ENCODE results near the gene FAF2. TPM values are rescaled to one million over a fixed set of nuclear protein-coding genes. Genes with fewer than 3 reads are reported as not detected.
A peak's percentile ranks its signal among the peaks of the same experiment; 100 is the strongest.
"Not testable (repeated sequence)": the region's sequence is repeated elsewhere in the genome, so short reads cannot be mapped to it uniquely, and the experiment has no call there.

The FAF2 gene
- polyA plus RNA-seq, 2 of the 4 experiments (the other 2 are of a cell fraction) = 42.4 to 90.3 TPM

DNA sequence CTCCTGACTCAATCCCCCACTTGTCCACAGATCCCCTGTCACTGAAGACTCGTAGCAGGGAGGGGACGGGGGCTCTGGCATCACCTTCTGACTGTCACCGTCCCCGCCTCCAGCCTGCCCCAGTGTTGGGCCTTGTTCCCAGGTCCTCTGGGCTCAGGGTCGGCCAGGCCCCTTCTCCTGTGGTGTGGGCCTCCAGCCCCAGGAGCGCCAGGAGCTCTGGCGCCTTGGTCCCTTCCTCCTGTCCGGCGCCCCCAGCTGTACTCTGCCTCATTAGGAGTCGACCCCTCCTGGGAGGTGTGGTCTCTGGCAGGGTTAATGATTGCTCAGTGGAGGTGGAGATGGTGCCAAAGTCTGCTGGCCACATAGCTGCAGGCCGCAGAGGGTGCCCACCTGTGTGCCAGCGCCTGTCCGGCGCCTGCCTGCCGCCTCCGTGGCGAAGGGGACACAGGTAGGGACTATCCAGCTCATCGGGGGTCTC lies 100.8 kb downstream of the FAF2 start, which contains the start of gene CDHR2 (continued):
- TF ChIP-seq REST (IDR thresholded peaks at IDR 0.05) = no peak
- no peak for TF ChIP-seq CBX8 (IDR thresholded peaks at IDR 0.05)
- no peak for TF ChIP-seq TP53 (CRISPR knock-in tag; IDR thresholded peaks at IDR 0.05)
- no peak for TF ChIP-seq RARB (CRISPR knock-in tag; IDR thresholded peaks at IDR 0.05)
- TF ChIP-seq GATA3 (IDR thresholded peaks at IDR 0.05; ENCODE audit: borderline replicate concordance) = no peak
- TF ChIP-seq BHLHE40 (IDR thresholded peaks at IDR 0.05; ENCODE audit: low read depth, low read length) = no peak

GRCh38 chr5:176549871-176550270 lies 101.7 kb downstream of the FAF2 start:
- ChIA-PET CTCF (interaction anchor here (1.0 to 4.3 kb wide), 5 partner anchors 13 to 133 kb away, joined by 3 to 18 read pairs (median 4); partner anchors contain the start of gene RNF44), POLR2A (no interaction called here)
- FAIRE-seq (no peak), ATAC-seq (no peak), DNase-seq (ENCODE audit: low read depth in 1 of 2, low spot score in 1 of 2) (no peak)
- Histone ChIP-seq H3K27ac (0 out of 6 replicates have a peak overlapping the region, but pooled peaks of 1 of the 2 experiments have one; percentile 10), H3K4me3 (no peak overlapping the region), H3K4me2 (no peak overlapping the region), H3K4me1 (peaks cover 44% of the 10 kb centered on the region), H3K9me3 (no peaks in the 10 kb centered on the region)
- TF ChIP-seq KDM5A (IDR thresholded peaks at IDR 0.05) (no peak), ZSCAN20 (CRISPR knock-in tag; IDR thresholded peaks at IDR 0.05) (no peak), NR3C1 (IDR thresholded peaks at IDR 0.05) (no peak), BCL3 (IDR thresholded peaks at IDR 0.05) (no peak)
- 83% methylated on average over 6 of the region's 7 CpGs for WGBS (ENCODE audit: missing lambda C conversion rate)

DNA sequence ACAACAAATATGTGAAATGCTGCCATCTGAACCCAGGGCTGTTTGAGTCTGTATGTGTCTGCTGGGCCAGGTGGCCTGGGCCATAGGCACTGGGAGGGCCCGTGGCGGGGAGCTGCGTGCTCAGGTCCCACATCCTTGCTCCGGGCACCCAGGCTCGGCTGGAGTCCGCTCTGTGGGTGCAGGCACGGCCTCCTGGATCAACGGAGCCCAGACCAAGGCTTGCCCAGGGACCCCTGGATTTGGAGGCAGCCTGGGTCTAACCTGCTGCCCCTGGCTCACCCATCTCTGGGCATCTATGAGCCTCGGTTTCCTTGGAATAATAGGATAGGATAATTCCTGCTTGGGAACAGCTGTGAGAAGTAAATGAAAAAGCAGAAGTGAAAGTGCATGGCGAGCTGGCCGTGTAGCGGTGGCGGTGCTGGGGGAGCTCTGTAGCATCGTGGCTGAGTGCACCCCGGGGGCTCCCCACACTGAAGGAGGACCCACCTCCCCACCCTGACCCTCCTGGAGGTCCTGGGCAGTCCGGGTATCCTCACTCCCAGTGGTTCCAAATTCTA lies 102.2 kb downstream of the FAF2 start:
- CTCF ChIA-PET = interaction anchor here (1.1 to 4.3 kb wide), 3 partner anchors 22 to 134 kb away, joined by 3 to 18 read pairs (median 3); partner anchors contain the start of genes CLTB and FAF2
- H3K4me3 ChIP-seq = no peak overlapping the region
- POLR2A ChIA-PET = no interaction called here

GRCh38 chr5:176550937-176551336 lies 102.8 kb downstream of the FAF2 start:
- DNase-seq (ENCODE audit: low read depth in 1 of 2, low spot score in 1 of 2); H3K9me3 ChIP-seq; H3K4me2 ChIP-seq; POLR2A ChIA-PET; H3K27ac ChIP-seq; H3K4me3 ChIP-seq; ATAC-seq; FAIRE-seq: not testable (repeated sequence)
- H3K4me1 ChIP-seq = peaks cover 35% of the 10 kb centered on the region
- CTCF ChIA-PET = interaction anchor here (1.1 to 4.3 kb wide), 4 partner anchors 22 to 134 kb away, joined by 3 to 18 read pairs (median 8); partner anchors contain the start of genes CLTB and FAF2
- 88% methylated on average over 11 of the region's 11 CpGs for WGBS (ENCODE audit: missing lambda C conversion rate)

More for the DNA sequence above, 102.2 kb downstream of the FAF2 start:
- WGBS (ENCODE audit: missing lambda C conversion rate) = 80% methylated on average over 15 of the region's 16 CpGs
- Histone ChIP-seq H3K27ac (no peak overlapping the region), H3K4me2 (no peak overlapping the region), H3K9me3 (no peaks in the 10 kb centered on the region), H3K4me1 (peaks cover 41% of the 10 kb centered on the region)
- TF ChIP-seq BHLHE40 (IDR thresholded peaks at IDR 0.05; ENCODE audit: low read depth, low read length) = no peak
- TF ChIP-seq RCOR1 (IDR thresholded peaks at IDR 0.05; ENCODE audit: low read depth, low read length) = no peak
- TF ChIP-seq CBX8 (IDR thresholded peaks at IDR 0.05) = no peak
- TF ChIP-seq PHF8 (IDR thresholded peaks at IDR 0.05; ENCODE audit: borderline replicate concordance, low read depth) = no peak
- TF ChIP-seq MAZ (IDR thresholded peaks at IDR 0.05; ENCODE audit: borderline replicate concordance, low read depth, low read length) = no peak
- TF ChIP-seq JUNB (IDR thresholded peaks at IDR 0.05) = no peak
- TF ChIP-seq E2F6 (IDR thresholded peaks at IDR 0.05; ENCODE audit: borderline replicate concordance, low read depth) = no peak
- ATAC-seq (no peak), DNase-seq (ENCODE audit: low read depth in 1 of 2, low spot score in 1 of 2) (no peak), FAIRE-seq (no peak)
